ENCODE data around the gene NLGN1.

NLGN1 gene

GRCh38 chr3:173970281-173970680, 572.7 kb downstream of the NLGN1 start:
- no peak overlapping the region for H3K4me3 Mint-ChIP-seq
- no peaks in the 10 kb centered on the region for H3K9me3 Mint-ChIP-seq
- H3K4me1 Mint-ChIP-seq, result no peaks in the 10 kb centered on the region
- DNase-seq (no peak), ATAC-seq (no peak)
- no peak overlapping the region for H3K27ac Mint-ChIP-seq
- H3K27me3 Mint-ChIP-seq, result no peaks in the 10 kb centered on the region

- no peaks in the 10 kb centered on the region for H3K9me3 Mint-ChIP-seq
- H3K27me3 Mint-ChIP-seq, result no peaks in the 10 kb centered on the region
- DNase-seq, result no peak
- no peak overlapping the region for H3K27ac Mint-ChIP-seq
- H3K4me1 Mint-ChIP-seq, result no peaks in the 10 kb centered on the region
- H3K4me3 Mint-ChIP-seq, result no peak overlapping the region
- no peak for ATAC-seq
Observed at GRCh38 chr3:173976281-173976680, 578.7 kb downstream of the NLGN1 start.

- no peak overlapping the region for H3K27ac Mint-ChIP-seq
- DNase-seq, result no peak
- H3K4me1 Mint-ChIP-seq, result no peaks in the 10 kb centered on the region
- H3K4me3 Mint-ChIP-seq, result no peak overlapping the region
- no peaks in the 10 kb centered on the region for H3K27me3 Mint-ChIP-seq
- ATAC-seq, result no peak
- H3K9me3 Mint-ChIP-seq, result no peaks in the 10 kb centered on the region
Observed at GRCh38 chr3:173977747-173978146, 580.2 kb downstream of the NLGN1 start.

GRCh38 chr3:173983343-173983742, 585.8 kb downstream of the NLGN1 start:
- Mint-ChIP-seq H3K4me3 (no peak overlapping the region), H3K27ac (no peak overlapping the region), H3K27me3 (no peaks in the 10 kb centered on the region), H3K9me3 (no peaks in the 10 kb centered on the region), H3K4me1 (no peaks in the 10 kb centered on the region)
- DNase-seq (no peak), ATAC-seq (no peak)

GRCh38 chr3:173986861-173987410, 589.4 kb downstream of the NLGN1 start:
- H3K4me3 Mint-ChIP-seq, result no peak overlapping the region
- no peaks in the 10 kb centered on the region for H3K27me3 Mint-ChIP-seq
- ATAC-seq (no peak), DNase-seq (no peak)
- no peaks in the 10 kb centered on the region for H3K4me1 Mint-ChIP-seq
- no peaks in the 10 kb centered on the region for H3K9me3 Mint-ChIP-seq
- peak overlapping the region in 1 of 2 donors; percentile 33 for H3K27ac Mint-ChIP-seq

GRCh38 chr3:173988909-173989308, 591.4 kb downstream of the NLGN1 start:
- Mint-ChIP-seq H3K4me1 (no peaks in the 10 kb centered on the region), H3K4me3 (no peak overlapping the region), H3K27me3 (no peaks in the 10 kb centered on the region), H3K27ac (no peak overlapping the region), H3K9me3 (no peaks in the 10 kb centered on the region)
- ATAC-seq (no peak), DNase-seq (no peak)

- Mint-ChIP-seq H3K27ac (no peak overlapping the region), H3K9me3 (no peaks in the 10 kb centered on the region), H3K4me3 (no peak overlapping the region), H3K4me1 (no peaks in the 10 kb centered on the region), H3K27me3 (no peaks in the 10 kb centered on the region)
- no peak for ATAC-seq
- DNase-seq, result no peak
Observed at GRCh38 chr3:173992416-173992815, 594.9 kb downstream of the NLGN1 start.

GRCh38 chr3:173993299-173993698, 595.8 kb downstream of the NLGN1 start:
- Mint-ChIP-seq H3K9me3 (peaks cover 0 to under 1% of the 10 kb centered on the region in 2 donors), H3K27me3 (no peaks in the 10 kb centered on the region), H3K27ac (no peak overlapping the region), H3K4me3 (no peak overlapping the region), H3K4me1 (no peaks in the 10 kb centered on the region)
- ATAC-seq (no peak), DNase-seq (no peak)

- no peak overlapping the region for H3K4me3 Mint-ChIP-seq
- no peak for ATAC-seq
Observed at GRCh38 chr3:174000675-174001074, 603.1 kb downstream of the NLGN1 start.

GRCh38 chr3:174002543-174002942, 605.0 kb downstream of the NLGN1 start:
- ATAC-seq (no peak), DNase-seq (no peak)
- Mint-ChIP-seq H3K27ac (no peak overlapping the region), H3K4me3 (no peak overlapping the region), H3K27me3 (no peaks in the 10 kb centered on the region), H3K9me3 (peaks cover 0 to 4% of the 10 kb centered on the region in 2 donors), H3K4me1 (no peaks in the 10 kb centered on the region)

More at GRCh38 chr3:174000675-174001074, 603.1 kb downstream of the NLGN1 start:
- Mint-ChIP-seq H3K27me3 (no peaks in the 10 kb centered on the region), H3K27ac (no peak overlapping the region), H3K9me3 (peaks cover 0 to 4% of the 10 kb centered on the region in 2 donors), H3K4me1 (no peaks in the 10 kb centered on the region)
- DNase-seq, result no peak

- no peaks in the 10 kb centered on the region for H3K4me1 Mint-ChIP-seq
- no peak overlapping the region for H3K27ac Mint-ChIP-seq
- DNase-seq (no peak), ATAC-seq (no peak)
- H3K9me3 Mint-ChIP-seq, result peaks cover 7 to 11% of the 10 kb centered on the region in 2 donors
- H3K4me3 Mint-ChIP-seq, result no peak overlapping the region
- H3K27me3 Mint-ChIP-seq, result no peaks in the 10 kb centered on the region
Observed at GRCh38 chr3:174010907-174011306, 613.4 kb downstream of the NLGN1 start.

GRCh38 chr3:174016186-174016585, 618.6 kb downstream of the NLGN1 start:
- Mint-ChIP-seq H3K4me1 (no peaks in the 10 kb centered on the region), H3K27ac (no peak overlapping the region), H3K4me3 (no peak overlapping the region), H3K9me3 (peaks cover 11 to 14% of the 10 kb centered on the region in 2 donors), H3K27me3 (no peaks in the 10 kb centered on the region)
- no peak for DNase-seq
- no peak for ATAC-seq

- Mint-ChIP-seq H3K27me3 (no peaks in the 10 kb centered on the region), H3K27ac (no peak overlapping the region), H3K9me3 (peaks cover 4 to 7% of the 10 kb centered on the region in 2 donors), H3K4me3 (no peak overlapping the region), H3K4me1 (no peaks in the 10 kb centered on the region)
- DNase-seq, result no peak
- no peak for ATAC-seq
Observed at GRCh38 chr3:174020156-174020555, 622.6 kb downstream of the NLGN1 start.

- Mint-ChIP-seq H3K4me1 (no peaks in the 10 kb centered on the region), H3K27ac (no peak overlapping the region), H3K9me3 (peaks cover 7% of the 10 kb centered on the region in 2 donors), H3K27me3 (no peaks in the 10 kb centered on the region), H3K4me3 (no peak overlapping the region)
- ATAC-seq, result no peak
- no peak for DNase-seq
Observed at GRCh38 chr3:174023421-174023820, 625.9 kb downstream of the NLGN1 start.

GRCh38 chr3:174028673-174029072, 631.1 kb downstream of the NLGN1 start:
- no peaks in the 10 kb centered on the region for H3K27me3 Mint-ChIP-seq

GRCh38 chr3:174035328-174035886, 637.9 kb downstream of the NLGN1 start:
- ATAC-seq (no peak), DNase-seq (no peak)
- no peak overlapping the region for H3K4me3 Mint-ChIP-seq
- peaks cover 10% of the 10 kb centered on the region in 2 donors for H3K9me3 Mint-ChIP-seq
- no peak overlapping the region for H3K27ac Mint-ChIP-seq
- no peaks in the 10 kb centered on the region for H3K27me3 Mint-ChIP-seq
- no peaks in the 10 kb centered on the region for H3K4me1 Mint-ChIP-seq

More at GRCh38 chr3:174028673-174029072, 631.1 kb downstream of the NLGN1 start:
- Mint-ChIP-seq H3K4me1 (no peaks in the 10 kb centered on the region), H3K9me3 (peaks cover 8 to 19% of the 10 kb centered on the region in 2 donors), H3K4me3 (no peak overlapping the region), H3K27ac (no peak overlapping the region)
- DNase-seq, result no peak
- ATAC-seq, result no peak

- H3K4me1 Mint-ChIP-seq, result no peaks in the 10 kb centered on the region
- no peaks in the 10 kb centered on the region for H3K27me3 Mint-ChIP-seq
- ATAC-seq (no peak), DNase-seq (no peak)
- peaks cover 11 to 24% of the 10 kb centered on the region in 2 donors for H3K9me3 Mint-ChIP-seq
- no peak overlapping the region for H3K27ac Mint-ChIP-seq
- no peak overlapping the region for H3K4me3 Mint-ChIP-seq
Observed at GRCh38 chr3:174046311-174046710, 648.8 kb downstream of the NLGN1 start.

All from stimulated activated naive CD8-positive, alpha-beta T cell treated with anti-CD3 and anti-CD28 coated beads, Interleukin-15, amount 100 ng/mL, for 72 hours (primary cell).